ENCODE results near the gene CCDC40.
"Not testable (repeated sequence)": the region's sequence is repeated elsewhere in the genome, so short reads cannot be mapped to it uniquely, and the experiment has no call there.

CCDC40 gene

DNA sequence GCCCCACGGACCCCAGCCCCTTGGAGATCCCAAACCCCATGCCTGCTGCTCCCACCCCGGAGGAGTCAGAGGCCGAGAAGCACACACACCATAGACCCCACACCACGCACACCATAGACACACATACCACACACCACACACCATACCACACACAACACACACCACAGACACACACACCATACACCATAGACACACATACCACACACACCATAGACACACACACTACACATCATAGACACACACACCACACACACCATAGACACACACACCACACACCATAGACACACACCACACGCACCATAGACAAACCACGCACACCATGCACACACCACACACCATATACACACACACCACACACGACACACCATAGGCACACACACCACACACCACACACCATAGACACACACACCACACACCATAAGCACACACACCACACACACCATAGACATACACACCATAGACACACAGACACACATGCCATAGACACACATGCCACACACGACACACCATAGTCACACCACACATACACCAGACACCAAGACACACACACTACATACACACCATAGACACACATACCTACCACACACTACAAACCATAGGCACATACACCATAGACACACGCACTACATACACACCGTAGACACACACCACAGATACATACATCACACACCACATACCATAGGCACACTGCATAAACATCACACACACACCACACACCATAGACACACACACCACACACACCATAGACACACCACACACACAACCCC lies 12.1 kb upstream of the CCDC40 start:
- no peak for DNase-seq

DNA sequence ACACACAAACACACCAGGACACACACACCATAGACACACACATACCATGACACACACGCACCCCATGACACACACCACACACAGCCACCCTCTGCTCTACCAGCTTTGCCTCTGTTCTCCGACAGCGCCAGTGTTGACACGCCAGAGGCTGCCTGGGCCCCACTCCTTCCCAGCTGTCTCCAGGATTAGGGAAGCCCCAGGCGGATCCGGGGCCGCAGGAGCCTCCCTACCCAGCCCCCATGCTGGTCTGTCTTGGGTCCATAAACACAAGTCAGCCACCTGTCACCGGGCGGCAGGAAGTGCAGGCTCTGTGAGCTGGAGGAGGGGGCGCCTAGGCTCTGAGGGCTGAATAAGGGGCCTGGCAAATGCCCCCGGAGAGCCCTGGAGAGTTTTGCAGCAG lies 11.3 kb upstream of the CCDC40 start:
- DNase-seq = no peak

DNA sequence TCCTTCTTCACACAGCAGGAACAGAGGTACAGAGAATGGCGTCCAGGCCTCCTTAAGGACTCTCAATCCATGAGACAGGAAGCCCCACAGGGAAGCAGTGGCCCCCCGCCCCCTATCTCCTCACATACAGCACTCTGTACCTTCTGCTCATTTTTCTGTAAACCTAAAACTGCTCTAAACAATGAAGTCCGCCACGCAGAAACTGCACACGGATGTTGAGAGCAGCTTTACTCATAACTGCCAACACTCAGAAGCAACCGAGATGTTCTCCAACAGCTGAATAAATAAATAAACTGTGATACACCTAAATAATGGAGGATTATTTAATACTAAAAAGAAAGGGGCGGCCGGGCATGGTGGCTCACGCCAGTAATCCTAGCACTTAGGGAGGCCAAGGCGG lies 10.6 kb upstream of the CCDC40 start:
- DNase-seq = no peak

DNA sequence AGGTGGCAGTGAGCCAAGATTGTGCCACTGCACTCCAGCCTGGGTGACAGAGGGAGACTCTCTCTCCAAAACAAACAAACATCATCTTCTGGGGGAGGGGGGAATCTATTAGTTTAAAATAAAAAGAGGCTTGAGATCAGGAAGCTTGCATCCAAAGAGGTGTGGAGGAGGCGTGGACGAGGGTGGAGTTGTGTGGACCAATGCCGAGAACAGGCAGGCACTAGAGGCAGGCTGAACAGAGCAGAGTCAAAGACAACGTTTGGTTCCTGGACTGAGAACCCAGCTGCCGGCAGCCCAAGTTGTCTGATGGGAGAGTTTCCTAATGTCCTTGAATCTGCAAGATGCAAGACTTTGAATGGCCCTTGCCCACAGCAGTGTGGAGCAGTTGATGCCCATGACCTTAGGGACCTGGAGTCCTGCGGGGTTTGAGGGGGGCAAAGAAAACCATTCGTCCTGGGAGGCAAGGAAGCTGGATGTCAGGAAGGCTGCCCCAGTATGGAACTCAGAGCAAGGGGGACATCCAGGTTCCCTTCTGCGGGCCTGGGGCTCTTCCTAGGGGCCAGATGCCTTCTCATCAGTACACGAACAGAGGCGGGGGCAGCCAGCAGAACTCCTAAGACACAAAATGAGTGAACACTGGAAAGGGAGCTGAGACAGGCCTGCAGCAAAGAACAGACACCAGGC lies 9.9 kb upstream of the CCDC40 start:
- no peak for DNase-seq

DNA sequence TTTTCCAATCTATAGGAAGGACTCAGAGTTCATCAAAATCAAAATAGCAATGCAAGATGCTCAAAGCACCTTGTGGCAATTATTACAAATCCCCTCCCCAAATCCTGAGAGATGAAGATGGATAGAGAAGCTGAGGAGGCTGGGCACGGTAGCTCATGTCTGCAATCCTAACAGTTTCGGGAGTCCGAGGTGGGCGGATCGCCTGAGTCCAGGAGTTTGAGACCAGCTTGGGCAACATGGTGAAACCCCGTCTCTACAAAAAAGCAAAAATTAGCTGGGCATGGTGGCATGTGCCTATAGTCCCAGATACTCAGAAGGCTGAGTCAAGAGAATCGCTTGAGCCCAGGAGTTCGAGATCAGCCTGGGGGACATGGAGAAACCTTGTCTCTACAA lies 9.4 kb upstream of the CCDC40 start:
- no peak for DNase-seq

DNA sequence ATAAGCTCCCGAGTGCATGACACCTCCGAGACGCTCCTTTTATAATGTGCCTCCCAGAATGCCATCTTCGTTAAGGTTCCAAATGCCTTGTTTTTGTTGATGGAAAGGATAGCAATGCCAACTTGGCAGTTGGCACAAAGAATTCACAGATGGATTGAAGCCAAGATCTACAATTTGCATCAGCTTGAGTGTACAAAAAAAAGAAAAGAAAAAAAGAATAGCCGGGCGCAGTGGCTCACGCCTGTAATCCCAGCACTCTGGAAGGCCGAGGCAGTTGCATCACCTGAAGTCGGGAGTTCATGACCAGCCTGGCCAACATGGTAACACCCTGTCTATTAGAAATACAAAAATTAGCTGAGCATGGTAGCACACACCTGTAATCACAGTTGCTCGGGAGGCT lies 8.4 kb upstream of the CCDC40 start:
- no peak for DNase-seq

DNA sequence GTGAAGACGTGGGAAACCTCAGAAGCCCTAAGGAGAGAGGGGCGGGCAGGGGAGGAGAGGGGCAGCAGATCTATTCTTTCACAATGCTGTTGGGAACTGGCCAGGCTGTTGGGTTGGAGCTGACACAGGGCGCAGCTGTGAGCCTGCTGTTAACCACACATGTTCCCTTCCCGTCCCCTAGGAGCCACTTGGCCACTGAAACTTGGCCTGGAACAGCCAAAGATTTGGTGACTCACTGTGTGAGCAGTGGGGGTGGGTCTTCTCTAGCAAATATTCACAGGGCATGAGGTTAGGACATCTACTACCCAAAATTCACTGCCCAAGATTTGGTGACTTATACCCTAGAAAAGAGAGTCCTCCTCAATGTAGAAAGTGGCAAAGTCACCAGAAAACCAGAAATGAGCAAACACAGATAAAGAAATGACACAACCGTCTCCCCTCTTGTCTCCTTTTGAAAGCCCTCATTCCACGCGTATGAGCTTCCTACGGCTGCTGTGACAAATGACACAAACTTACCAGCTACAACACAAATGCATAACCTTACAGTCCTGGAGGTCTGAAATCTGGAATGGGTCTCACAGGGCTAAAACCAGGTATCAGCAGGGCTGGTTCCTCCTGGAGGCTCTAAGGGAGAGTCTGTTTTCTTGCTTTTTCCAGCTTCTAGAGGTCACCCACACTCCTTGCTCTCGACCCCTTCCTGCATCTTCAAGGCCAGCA lies 7.0 kb upstream of the CCDC40 start:
- no peak for DNase-seq

DNA sequence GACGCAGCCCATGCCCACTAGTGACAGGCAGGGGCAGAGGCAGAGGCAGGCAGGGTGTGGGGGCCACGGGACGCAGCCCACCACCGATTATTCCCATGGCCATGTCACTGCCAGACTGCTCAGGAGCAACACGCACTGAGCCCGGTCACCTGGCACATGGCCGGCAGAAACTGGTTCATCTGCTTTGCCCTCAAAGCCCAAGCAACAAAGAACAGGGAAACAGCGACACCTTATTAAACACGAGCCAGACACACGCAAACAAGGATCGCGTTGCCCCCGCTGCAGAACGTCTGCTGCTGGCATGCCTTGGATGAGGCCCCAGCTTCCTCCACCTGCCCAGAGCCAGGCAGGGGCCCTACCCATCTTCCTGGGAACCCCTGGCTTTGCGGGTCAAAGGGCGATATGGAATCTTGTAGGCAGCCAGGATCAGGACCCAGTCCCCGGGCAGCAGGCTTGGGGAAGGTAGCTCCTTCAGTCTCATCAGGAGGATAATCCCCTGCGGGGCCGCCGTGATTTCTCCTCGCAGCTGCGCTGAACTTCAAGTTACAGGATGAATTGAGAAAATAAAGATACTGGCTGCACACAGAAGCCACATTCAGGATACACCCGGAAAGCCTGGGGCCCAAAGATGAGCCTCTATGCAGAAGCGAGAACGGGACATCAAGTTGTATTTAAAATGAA lies 5.6 kb upstream of the CCDC40 start:
- DNase-seq = no peak

DNA sequence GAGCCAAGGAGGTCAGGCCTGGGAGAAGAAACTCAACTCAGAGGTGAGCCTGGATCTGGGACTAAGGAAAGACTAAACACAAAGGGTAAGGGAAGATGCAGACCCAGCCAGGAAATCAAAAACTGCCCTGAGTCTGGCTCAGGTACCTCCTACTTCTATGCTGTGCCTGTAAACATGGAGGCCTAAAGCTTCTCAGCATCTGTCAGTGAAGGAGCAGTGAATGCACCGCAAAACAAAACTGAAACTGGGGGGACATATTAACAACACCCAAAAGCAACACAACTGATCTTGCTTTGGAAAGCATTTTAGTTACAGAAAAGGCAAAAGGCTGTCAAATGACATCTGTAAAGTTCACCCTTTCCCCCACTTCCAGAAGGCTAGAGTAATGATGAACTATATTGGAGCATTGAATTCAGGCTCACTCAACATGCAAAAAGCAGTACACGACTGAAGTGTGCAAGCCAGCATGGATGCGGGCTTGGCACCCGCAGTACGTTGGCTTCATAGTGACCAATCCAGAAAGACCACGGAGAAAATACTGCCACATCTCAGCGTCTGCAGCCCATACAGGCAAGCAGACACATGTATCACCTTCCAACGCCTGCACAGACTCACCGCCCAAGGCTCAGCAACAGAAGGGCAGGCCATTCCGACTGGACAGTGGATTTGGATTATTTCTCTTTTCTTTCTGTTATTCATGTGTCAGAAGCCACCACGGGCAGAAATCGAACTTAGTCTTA lies 4.6 kb upstream of the CCDC40 start:
- DNase-seq = no peak

DNA sequence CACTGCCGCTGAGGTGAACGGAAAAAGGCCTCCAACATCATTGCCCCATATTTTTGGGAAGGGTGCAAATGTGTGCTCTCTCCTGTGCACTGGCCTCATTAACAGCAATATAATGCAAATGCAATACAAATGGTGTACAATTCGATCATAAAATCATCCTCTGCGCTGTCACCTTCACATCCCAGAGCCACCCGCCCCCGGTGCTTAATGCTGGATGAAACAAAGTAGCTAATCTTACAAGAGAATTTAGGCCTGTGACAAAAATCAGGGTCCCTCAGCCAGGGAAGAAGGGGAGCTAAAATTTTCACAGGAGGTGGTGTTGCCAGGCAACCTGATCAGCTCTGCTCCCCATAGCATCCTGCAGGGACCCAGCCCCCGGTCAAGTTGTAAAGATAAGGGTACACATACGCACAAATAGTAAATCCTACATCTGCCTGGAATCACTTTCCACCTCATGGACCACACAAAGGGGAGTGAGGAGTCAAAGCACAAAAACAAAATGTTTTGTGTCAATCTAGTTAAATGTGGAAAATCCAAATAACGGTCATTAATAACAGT lies 3.7 kb upstream of the CCDC40 start:
- no peak for DNase-seq

DNA sequence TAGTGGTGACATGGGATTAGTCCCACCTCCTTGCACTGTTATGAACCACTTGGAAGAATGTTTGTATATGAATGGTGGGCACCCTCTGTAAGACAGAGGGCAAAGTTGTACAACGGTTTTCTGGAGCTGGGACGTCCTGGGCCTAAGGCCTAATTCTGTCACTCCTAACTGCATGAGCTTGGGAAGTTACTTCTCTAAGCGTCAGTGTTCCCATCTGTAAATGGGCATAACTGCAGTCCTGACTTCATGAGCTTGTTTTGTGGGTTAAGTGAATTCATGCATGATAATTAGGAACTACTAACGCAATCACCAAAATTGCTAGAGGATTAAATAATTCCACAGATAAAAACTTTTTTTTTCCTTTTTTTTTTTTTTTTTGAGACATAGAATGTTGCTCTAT lies 2.6 kb upstream of the CCDC40 start:
- DNase-seq = no peak

DNA sequence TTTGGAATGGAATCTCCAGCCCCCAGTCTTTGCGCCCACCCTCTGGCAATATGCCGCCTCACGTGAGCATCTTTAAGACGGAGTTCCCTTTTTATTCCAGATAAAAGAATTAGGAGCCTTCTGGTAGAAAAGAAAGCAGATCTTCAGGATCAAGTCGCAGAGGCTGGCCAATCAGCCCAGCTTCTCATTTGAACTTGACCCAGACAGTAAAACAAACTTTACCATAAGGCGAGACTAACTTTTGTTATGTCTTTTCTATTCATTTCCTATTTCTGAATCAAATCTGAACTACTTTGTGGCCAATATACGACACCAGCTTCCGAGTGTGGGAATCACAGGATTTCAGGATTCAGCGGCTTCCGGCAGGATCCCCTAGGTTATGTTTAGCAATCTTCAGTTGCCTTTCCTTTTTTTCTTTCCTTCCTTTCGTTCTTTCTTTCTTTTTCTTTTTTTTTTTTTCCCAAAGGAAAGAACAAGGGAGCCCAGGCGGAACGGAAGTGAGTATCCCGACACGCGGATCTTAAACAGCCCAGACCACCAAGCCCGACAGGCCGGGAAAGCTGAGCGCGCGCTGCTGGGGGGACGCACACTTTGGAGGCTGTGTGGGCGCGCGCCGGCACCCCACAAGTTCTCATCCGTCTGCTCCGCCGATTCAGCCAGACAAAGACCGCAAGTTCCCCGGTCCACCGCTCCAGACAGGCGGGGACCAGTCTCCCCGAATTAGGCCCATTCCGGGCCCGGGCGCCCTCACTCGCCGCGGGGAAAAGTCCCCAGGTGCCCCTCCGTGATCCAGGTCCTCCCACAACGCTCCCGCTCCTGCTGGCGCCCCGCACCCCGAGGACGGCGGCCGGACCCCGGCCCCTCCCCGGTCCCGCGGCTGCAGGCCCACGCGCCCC lies 1.4 kb upstream of the CCDC40 start:
- DNase-seq = peak; percentile 9 to 23

DNA sequence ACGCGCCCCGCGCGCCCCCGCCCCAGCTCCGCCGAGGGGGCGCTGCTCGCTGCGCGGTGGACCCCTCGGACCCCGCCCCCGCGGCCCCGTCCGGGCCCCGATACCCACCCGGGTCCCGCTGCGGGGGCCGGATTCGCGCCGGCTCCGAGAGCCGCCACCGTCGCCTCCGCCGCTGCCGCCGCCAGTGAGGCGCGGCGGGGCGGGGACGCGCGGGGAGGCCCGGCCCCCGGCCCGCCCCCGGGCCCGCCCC lies 830 bp upstream of the CCDC40 start, which contains the start of gene TBC1D16:
TSS of gene TBC1D16 (minus strand) at position 186 of the 250 bp plus-strand sequence. CDS start 22,325 bp downstream, outside the sequence.
- DNase-seq = no peak

DNA sequence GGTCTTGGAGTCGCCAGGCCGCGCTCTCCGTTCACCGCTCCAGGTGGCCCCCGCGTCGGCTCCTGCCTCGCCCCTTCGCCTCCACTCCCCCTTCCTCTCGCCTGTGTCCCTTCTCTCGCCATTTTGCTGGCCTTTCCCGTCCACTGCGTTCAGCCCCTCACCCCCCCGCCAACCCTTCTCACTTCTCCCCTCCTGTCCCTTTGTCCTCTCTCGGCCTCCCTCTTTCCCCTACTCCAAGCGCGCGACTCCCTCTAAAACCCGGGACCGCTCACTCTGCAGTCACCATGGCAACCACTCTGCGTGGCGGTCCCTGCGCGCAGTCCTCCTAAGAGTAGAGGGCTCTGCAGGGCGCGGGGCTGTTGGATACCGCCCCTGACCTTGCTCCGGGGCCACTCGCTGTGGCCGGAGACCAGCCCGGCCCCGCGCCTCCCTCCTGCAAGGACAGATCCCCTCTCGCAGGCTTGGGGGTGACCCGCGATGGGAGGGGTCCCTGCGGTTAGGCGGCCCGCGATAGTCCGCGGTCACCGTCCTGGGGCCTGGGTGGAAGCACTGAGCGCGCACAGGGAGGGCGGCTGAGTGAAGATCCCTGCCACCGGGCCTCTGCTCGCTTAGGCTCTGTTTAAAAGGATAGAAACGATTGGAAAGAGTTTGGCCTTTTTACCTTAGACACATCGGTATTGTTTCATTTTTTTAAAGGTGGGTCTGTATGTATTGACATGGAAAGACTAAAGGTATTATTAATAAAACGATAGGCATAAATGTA lies 454 bp downstream of the CCDC40 start:
- DNase-seq = peak in 1 of 2 donors; percentile 7

DNA sequence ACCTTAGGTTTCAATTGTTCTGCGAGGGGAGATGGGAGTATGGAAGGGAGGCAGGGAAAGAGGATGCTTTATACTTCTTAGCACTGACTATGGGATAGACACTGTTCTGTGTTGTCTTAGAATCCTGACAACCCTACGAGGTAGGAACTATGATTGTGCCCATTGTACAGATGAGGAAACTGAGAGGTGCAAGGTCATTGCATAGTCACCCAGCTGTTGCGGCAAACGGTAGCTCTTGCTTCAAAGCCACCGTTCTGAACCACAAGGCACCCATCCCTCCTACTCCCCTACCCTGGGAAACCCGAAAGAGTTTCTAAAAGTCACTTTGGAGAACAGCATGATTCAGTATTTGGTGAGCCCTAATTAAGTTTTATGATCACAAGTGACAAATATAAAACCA lies 7.5 kb downstream of the CCDC40 start:
- no peak for DNase-seq

DNA sequence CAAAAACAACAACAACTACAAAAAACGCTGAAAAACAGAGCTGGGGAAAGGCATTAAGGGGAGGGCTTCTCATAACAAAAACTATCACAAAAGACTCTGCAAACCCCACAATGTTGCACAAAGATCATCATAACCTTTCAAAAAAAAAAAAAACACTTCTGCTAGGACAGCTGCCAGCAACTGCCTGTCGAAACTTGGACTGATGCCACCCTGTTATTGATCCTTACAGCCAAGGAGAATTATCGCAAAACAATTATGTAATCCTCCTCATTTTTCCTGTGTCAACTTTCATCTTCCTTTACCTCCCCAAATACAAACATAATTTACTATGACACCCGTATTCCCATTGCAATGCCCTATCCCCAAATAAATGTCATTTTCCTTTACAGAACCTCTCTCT lies 9.3 kb downstream of the CCDC40 start:
- DNase-seq = no peak

DNA sequence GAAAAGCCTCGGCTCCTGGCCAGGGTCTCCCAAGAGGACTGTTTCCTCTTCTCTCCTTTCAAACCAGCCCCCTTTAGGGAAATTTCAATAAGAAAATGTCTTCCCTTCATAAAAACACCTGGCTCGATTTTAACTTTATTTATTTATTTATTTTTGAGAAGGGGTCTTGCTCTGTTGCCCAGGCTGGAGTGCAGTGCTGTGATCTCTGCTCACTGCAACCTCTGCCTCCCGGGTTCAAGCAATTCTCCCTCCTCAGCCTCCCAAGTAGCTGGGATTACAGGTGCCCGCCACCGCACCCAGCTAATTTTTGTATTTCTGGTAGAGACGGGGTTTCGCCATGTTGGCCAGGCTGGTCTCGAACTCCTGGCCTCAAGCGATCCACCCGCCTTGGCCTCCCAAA lies 10.3 kb downstream of the CCDC40 start:
- DNase-seq = not testable (repeated sequence)

DNA sequence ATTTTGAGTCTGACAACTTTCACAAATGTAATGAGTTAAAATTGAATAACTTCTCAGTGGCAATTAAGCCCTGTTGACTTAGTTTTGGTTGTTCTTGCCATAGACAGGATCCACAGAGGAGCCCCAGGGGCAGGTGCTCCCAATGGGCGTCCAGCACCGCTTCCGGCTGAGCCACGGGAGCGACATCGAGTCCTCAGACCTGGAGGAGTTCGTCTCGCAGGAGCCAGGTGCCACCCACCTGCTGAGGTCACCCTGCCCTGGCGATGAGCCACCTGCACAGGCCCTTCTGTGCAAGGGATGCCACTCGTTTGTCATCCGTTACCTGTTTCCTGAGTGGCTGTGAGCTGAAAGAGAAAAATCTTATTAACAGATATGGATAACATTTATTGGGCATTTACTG lies 10.7 kb downstream of the CCDC40 start:
- DNase-seq = no peak

DNA sequence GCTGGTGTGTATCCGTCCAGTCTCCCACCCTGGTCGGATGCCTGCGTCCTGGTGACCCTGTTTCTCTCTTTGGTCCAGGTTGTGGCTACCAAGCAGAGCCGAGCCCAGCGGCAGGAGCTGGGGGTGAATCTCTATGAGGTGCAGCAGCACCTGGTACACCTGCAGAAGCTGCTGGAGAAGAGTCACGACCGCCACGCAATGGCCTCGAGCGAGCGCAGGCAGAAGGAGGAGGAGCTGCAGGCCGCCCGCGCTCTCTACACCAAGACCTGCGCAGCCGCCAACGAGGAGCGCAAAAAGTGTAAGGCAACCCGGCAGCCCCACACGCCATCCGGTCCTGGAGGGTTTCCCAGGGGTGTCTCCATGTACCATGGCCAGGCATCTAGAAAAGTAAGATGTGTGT lies 13.5 kb downstream of the CCDC40 start:
- DNase-seq = no peak

DNA sequence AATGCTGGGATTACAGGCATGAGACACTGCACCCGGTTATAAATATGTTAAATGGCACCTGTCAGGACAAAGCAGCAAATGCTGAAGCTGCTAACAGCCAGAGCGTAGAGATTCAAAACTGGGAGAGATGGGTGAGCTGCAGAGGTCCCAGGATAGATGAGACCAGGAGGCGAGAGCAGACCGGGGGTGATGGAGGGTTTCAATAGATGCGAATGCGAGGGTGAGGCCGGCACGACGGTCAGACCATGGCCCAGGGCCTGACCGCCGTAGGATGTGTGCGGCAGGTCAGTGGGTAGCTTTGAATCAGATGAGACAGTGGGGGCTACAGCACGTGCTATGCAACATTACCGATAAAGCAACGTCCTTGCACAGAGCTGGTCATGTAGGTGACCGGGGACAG lies 14.3 kb downstream of the CCDC40 start:
- DNase-seq = no peak

DNA sequence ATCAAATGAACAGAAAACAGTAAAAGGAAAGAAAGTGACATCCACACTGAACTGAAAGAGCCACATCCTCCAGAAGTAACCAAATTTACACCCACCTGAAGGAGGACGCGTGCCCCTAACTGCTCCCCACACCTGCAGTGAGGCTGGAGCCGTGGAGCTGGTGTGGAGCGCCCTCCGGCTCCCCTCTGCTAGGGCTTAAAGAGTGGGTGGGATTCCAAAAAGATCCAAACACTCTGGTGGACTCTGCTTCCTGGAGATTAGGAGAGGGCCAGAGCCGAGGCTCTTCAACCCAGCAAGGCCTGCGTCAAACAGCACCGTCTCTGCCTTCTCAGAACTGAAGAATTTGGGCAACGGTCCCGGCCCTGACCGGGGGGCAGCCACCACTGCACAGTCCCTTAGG lies 15.2 kb downstream of the CCDC40 start:
- DNase-seq = no peak
